ENCODE results near the gene CRTC1. TPM values are rescaled to one million over a fixed set of nuclear protein-coding genes. Genes with fewer than 3 reads are reported as not detected.

Gene CRTC1
- total and polyA plus RNA-seq, 9 of the 15 experiments (the other 6 are each of a cell fraction or from before 2014, with no cell fraction given) = 0.25 to 3.8 (median 1.2) TPM; not detected in 2

GRCh38 chr19:18742838-18743783, 59.6 kb downstream of the CRTC1 start (continued):
- TF ChIP-seq, protein P1, sequence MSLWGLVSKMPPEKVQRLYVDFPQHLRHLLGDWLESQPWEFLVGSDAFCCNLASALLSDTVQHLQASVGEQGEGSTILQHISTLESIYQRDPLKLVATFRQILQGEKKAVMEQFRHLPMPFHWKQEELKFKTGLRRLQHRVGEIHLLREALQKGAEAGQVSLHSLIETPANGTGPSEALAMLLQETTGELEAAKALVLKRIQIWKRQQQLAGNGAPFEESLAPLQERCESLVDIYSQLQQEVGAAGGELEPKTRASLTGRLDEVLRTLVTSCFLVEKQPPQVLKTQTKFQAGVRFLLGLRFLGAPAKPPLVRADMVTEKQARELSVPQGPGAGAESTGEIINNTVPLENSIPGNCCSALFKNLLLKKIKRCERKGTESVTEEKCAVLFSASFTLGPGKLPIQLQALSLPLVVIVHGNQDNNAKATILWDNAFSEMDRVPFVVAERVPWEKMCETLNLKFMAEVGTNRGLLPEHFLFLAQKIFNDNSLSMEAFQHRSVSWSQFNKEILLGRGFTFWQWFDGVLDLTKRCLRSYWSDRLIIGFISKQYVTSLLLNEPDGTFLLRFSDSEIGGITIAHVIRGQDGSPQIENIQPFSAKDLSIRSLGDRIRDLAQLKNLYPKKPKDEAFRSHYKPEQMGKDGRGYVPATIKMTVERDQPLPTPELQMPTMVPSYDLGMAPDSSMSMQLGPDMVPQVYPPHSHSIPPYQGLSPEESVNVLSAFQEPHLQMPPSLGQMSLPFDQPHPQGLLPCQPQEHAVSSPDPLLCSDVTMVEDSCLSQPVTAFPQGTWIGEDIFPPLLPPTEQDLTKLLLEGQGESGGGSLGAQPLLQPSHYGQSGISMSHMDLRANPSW (CRISPR knock-in tag; IDR thresholded peaks at IDR 0.05) = no peak
- no peak for TF ChIP-seq RFX1 (IDR thresholded peaks at IDR 0.05)
- no peak for TF ChIP-seq NFRKB (IDR thresholded peaks at IDR 0.05; ENCODE audit: low read depth)
- no peak for TF ChIP-seq THRA (IDR thresholded peaks at IDR 0.05)
- no peak for TF ChIP-seq ZNF764 (CRISPR knock-in tag; IDR thresholded peaks at IDR 0.05; ENCODE audit: low read depth)
- no peak for TF ChIP-seq ZNF212 (CRISPR knock-in tag; IDR thresholded peaks at IDR 0.05)
- TF ChIP-seq ZNF239 (CRISPR knock-in tag; IDR thresholded peaks at IDR 0.05) = no peak; the same call in 1 of the 2 replicates
- TF ChIP-seq, protein P2, sequence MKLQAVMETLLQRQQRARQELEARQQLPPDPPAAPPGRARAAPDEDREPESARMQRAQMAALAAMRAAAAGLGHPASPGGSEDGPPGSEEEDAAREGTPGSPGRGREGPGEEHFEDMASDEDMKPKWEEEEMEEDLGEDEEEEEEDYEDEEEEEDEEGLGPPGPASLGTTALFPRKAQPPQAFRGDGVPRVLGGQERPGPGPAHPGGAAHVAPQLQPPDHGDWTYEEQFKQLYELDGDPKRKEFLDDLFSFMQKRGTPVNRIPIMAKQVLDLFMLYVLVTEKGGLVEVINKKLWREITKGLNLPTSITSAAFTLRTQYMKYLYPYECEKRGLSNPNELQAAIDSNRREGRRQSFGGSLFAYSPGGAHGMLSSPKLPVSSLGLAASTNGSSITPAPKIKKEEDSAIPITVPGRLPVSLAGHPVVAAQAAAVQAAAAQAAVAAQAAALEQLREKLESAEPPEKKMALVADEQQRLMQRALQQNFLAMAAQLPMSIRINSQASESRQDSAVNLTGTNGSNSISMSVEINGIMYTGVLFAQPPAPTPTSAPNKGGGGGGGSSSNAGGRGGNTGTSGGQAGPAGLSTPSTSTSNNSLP (IDR thresholded peaks at IDR 0.05; ENCODE audit: borderline replicate concordance, low read depth, low read length) = no peak
- no peak for TF ChIP-seq ZNF347 (CRISPR knock-in tag; IDR thresholded peaks at IDR 0.05; ENCODE audit: low read depth)
- TF ChIP-seq WHSC1 (IDR thresholded peaks at IDR 0.05; ENCODE audit: low read length) = no peak
- TF ChIP-seq HDAC1 (IDR thresholded peaks at IDR 0.05) = peak; percentile 83 to 89; a peak in 3 of 4 replicates
- TF ChIP-seq ZZZ3 (IDR thresholded peaks at IDR 0.05) = no peak
- TF ChIP-seq, protein P3, sequence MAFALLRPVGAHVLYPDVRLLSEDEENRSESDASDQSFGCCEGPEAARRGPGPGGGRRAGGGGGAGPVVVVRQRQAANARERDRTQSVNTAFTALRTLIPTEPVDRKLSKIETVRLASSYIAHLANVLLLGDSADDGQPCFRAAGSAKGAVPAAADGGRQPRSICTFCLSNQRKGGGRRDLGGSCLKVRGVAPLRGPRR (CRISPR knock-in tag; IDR thresholded peaks at IDR 0.05) = no peak
- TF ChIP-seq, protein P4, sequence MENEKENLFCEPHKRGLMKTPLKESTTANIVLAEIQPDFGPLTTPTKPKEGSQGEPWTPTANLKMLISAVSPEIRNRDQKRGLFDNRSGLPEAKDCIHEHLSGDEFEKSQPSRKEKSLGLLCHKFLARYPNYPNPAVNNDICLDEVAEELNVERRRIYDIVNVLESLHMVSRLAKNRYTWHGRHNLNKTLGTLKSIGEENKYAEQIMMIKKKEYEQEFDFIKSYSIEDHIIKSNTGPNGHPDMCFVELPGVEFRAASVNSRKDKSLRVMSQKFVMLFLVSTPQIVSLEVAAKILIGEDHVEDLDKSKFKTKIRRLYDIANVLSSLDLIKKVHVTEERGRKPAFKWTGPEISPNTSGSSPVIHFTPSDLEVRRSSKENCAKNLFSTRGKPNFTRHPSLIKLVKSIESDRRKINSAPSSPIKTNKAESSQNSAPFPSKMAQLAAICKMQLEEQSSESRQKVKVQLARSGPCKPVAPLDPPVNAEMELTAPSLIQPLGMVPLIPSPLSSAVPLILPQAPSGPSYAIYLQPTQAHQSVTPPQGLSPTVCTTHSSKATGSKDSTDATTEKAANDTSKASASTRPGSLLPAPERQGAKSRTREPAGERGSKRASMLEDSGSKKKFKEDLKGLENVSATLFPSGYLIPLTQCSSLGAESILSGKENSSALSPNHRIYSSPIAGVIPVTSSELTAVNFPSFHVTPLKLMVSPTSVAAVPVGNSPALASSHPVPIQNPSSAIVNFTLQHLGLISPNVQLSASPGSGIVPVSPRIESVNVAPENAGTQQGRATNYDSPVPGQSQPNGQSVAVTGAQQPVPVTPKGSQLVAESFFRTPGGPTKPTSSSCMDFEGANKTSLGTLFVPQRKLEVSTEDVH (IDR thresholded peaks at IDR 0.05; ENCODE audit: low read depth, partially characterized antibody) = no peak
- no peak for TF ChIP-seq ZNF707 (CRISPR knock-in tag; conservative IDR thresholded peaks at IDR 0.05)
- TF ChIP-seq, protein P5, sequence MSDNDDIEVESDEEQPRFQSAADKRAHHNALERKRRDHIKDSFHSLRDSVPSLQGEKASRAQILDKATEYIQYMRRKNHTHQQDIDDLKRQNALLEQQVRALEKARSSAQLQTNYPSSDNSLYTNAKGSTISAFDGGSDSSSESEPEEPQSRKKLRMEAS (CRISPR knock-in tag; IDR thresholded peaks at IDR 0.05) = no peak
- no peak for TF ChIP-seq ZNF589 (CRISPR knock-in tag; IDR thresholded peaks at IDR 0.05; ENCODE audit: low read depth)
- no peak for TF ChIP-seq POLR3G (IDR thresholded peaks at IDR 0.05; ENCODE audit: extremely low read depth, insufficient read length, insufficient replicate concordance)

Data from K562 (cell line).